Left lung (tissue), 10 donors: Measurements from ENCODE around the gene LGR5. TPM values are rescaled to one million over a fixed set of nuclear protein-coding genes. Genes with fewer than 3 reads are reported as not detected.

Experiments used
- ATAC-seq: fragments of 200-7000 bp; cut with Tn5 transposase; one replicate; pipeline ENCODE4 v1.9.1; 2020; ENCODE audit warnings: moderate library complexity
- DNase-seq, 4 donors: peaks; one replicate each; pipeline ENCODE4 v3.0.0-alpha.2; 2013 to 2020
- H3K27ac ChIP-seq, 2 donors: fragments of 200-600 bp; sonication (generic) in 1 of 2; one replicate each; pipeline versions ENCODE4 v1.5.0 to v1.8.0; 2020 to 2021
- H3K27me3 ChIP-seq, 2 donors: fragments of 200-600 bp; sonication (generic) in 1 of 2; one replicate each; pipeline versions ENCODE4 v1.5.0 to v1.8.0; 2020 to 2021
- H3K36me3 ChIP-seq, 2 donors: fragments of 200-600 bp; sonication (generic) in 1 of 2; one replicate each; pipeline versions ENCODE4 v1.5.0 to v1.8.0; 2020 to 2021
- H3K4me1 ChIP-seq, 2 donors: fragments of 200-600 bp; one replicate each; pipeline ENCODE4 v1.8.0; 2021
- H3K4me3 ChIP-seq, 2 donors: fragments of 200-600 bp; sonication (generic) in 1 of 2; one replicate each; pipeline versions ENCODE4 v1.5.0 to v1.8.0; 2020 to 2021; ENCODE audit warnings: mild to moderate bottlenecking in 1 of 2
- H3K9me3 ChIP-seq, 2 donors: fragments of 200-600 bp; sonication (generic) in 1 of 2; one replicate each; pipeline versions ENCODE4 v1.5.0 to v1.8.0; 2020 to 2021
- intact Hi-C, 2 donors: fragments of 100-400 bp; cut with DNase I; formaldehyde crosslinking; loops; one replicate each; pipeline versions ENCODE4 v1.11.2 to v1.14.2; 2022
- polyA plus RNA-seq, 6 donors: library from polyadenylated mRNA; unstranded; fragments of 120-200 nt; gene quantifications; one replicate each; pipeline ENCODE4 v1.2.1, GENCODE V29; 2013; ENCODE audit not compliant: insufficient read length in 6 of 6
- total RNA-seq, 2 donors: library from RNA; stranded (reverse); fragmentation: NEBNext Ultra II Directional; extraction: Animal tissue kit (Norgen Biotek cat#: 25700); gene quantifications; one replicate each; pipeline ENCODE4 v1.2.1, GENCODE V29; 2021
- TF ChIP-seq, protein P1 (sequence below), 2 donors: fragments of 200-600 bp; sonication (generic) in 1 of 2; IDR thresholded peaks; one replicate each; pipeline versions ENCODE4 v1.5.0 to v1.8.0; 2021; ENCODE audit warnings: antibody characterized with exemption in 2 of 2
- donor health status: DM: no; HTN: yes; CAD: no.
- donor health status: DM: no; HTN: no; CAD: no.

LGR5 gene
- total and polyA plus RNA-seq, 8 donors = 0.39 to 6.6 (median 3.3) TPM

DNA sequence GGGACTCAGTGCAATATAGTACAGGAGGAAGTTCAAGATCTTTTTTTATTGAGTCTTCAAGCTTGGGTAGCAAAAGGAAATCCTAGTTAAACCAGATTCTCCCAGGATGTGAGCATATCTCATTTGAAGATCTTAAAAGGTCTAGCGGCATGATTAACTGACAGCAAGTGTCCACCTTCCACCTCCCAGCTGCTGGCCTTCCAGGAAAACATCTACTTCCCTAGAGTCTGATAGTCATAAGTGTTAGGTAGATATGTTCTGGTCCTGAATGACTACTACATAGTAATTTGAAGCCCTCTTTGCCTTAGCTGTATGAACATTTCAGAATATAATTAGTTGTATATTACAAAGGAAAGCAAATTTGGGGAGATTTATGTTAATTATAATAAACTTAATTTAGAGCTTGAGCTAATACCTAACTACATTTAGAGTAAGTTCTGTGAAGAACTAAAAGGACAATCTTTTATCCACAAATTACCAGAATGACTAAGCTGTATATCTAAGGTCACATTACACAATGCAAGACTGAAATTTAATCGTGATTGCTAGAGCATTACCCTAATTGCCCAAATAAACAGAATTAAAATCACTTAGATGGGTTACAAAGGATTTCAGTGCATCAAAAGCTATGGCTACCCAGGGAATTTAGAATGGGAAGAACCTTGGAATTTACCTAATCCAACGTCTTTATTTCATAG is 9.9 kb downstream of the LGR5 start:
- DNase-seq = no peak
- ATAC-seq = no peak
- intact Hi-C loops = no loop called here

DNA sequence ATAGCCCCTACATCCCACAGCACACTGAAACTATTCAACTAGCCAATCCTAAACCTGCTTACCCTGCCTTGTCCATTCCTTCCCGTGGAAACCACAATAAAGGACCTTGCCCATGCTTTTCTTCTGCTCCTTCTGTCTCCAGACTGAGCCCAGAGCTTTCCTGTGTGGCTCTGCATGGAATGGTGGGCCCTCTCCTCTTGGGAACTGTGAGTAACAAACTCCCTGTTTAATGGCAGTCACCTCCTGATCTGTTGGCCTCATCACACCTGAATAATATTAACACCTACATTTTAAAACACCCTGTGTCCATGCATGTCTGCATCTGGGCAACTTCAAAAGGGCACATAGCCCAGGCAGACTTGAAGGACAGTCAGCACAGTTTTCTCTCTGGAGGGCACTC is 12.4 kb downstream of the LGR5 start:
- no peaks in the 10 kb centered on the region for H3K27me3 ChIP-seq
- H3K27ac ChIP-seq = no peak overlapping the region
- no peak overlapping the region for H3K4me3 ChIP-seq
- H3K9me3 ChIP-seq = no peaks in the 10 kb centered on the region
- intact Hi-C loops = no loop called here
- DNase-seq = no peak
- TF ChIP-seq, protein P1, sequence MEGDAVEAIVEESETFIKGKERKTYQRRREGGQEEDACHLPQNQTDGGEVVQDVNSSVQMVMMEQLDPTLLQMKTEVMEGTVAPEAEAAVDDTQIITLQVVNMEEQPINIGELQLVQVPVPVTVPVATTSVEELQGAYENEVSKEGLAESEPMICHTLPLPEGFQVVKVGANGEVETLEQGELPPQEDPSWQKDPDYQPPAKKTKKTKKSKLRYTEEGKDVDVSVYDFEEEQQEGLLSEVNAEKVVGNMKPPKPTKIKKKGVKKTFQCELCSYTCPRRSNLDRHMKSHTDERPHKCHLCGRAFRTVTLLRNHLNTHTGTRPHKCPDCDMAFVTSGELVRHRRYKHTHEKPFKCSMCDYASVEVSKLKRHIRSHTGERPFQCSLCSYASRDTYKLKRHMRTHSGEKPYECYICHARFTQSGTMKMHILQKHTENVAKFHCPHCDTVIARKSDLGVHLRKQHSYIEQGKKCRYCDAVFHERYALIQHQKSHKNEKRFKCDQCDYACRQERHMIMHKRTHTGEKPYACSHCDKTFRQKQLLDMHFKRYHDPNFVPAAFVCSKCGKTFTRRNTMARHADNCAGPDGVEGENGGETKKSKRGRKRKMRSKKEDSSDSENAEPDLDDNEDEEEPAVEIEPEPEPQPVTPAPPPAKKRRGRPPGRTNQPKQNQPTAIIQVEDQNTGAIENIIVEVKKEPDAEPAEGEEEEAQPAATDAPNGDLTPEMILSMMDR (IDR thresholded peaks at IDR 0.05) = no peak
- H3K36me3 ChIP-seq = no peaks in the 10 kb centered on the region
- no peak for ATAC-seq
- no peaks in the 10 kb centered on the region for H3K4me1 ChIP-seq

More for the DNA sequence above, 9.9 kb downstream of the LGR5 start:
- no peak overlapping the region for H3K27ac ChIP-seq
- H3K4me3 ChIP-seq = no peak overlapping the region
- H3K27me3 ChIP-seq = peaks cover 0 to 2% of the 10 kb centered on the region in 2 donors
- TF ChIP-seq, protein P1 (IDR thresholded peaks at IDR 0.05) = no peak
- no peaks in the 10 kb centered on the region for H3K4me1 ChIP-seq
- H3K36me3 ChIP-seq = no peaks in the 10 kb centered on the region
- H3K9me3 ChIP-seq = no peaks in the 10 kb centered on the region

DNA sequence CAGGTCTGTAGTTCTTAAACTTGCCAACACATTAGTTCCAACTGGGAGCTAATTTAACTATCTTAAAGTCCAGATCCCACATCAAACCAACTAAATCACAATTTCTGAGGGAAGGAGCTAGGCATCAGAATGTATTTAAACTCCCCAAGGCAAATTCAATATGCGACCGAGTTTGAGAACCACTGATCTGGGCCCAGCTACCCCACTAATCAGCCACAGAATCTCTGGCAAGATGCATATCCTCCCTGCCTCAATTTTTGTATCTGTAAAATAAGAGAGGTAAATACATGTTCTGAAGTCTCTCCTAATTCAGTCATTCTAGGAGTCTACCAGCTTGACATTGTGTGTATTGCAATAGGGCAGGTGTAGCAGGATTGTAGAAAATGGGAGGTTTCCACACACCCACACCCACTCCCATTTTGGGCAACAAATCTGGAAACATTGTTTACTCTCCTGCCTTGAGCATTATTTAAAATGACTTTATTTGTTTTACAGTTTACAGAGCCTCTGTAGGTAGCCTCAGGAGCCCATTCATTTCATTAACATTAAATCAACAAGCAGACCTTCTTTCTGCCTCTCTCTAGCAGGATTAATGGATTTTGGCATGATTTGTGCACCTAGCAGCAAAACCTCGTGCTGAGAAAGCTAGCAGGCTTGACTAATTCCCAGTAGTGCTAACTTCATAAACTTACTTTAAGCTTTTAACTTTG is 15.6 kb downstream of the LGR5 start:
- intact Hi-C loops = no loop called here
- ATAC-seq (no peak), DNase-seq (no peak)
- Histone ChIP-seq H3K36me3 (no peaks in the 10 kb centered on the region), H3K4me3 (no peak overlapping the region), H3K9me3 (no peaks in the 10 kb centered on the region), H3K4me1 (no peaks in the 10 kb centered on the region), H3K27me3 (no peaks in the 10 kb centered on the region), H3K27ac (no peak overlapping the region)
- TF ChIP-seq, protein P1 (IDR thresholded peaks at IDR 0.05) = no peak

DNA sequence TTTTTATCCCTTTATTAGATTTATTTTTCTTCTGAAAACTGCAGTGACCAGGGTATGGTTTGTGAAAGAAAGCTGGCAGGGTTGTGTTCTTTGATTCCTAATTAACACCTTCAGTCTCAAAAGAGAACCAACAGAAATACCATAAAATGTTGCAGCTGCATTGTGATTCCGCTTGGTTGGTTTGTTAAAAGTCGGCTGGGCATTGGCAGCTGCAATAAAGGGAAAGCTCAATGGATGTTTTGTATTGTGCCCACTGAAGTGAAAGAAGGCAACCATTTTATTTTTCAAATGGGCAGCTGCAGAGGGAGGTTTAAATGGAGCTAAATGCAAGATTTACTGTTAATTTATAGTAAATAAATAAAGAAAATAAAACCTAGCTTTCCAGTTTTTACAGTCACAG is 16.7 kb downstream of the LGR5 start:
- no peak for DNase-seq
- ATAC-seq = no peak
- Histone ChIP-seq H3K27ac (no peak overlapping the region), H3K9me3 (no peaks in the 10 kb centered on the region), H3K4me1 (no peaks in the 10 kb centered on the region), H3K4me3 (no peak overlapping the region), H3K36me3 (no peaks in the 10 kb centered on the region), H3K27me3 (no peaks in the 10 kb centered on the region)
- TF ChIP-seq, protein P1 (IDR thresholded peaks at IDR 0.05) = no peak
- intact Hi-C loops = no loop called here

DNA sequence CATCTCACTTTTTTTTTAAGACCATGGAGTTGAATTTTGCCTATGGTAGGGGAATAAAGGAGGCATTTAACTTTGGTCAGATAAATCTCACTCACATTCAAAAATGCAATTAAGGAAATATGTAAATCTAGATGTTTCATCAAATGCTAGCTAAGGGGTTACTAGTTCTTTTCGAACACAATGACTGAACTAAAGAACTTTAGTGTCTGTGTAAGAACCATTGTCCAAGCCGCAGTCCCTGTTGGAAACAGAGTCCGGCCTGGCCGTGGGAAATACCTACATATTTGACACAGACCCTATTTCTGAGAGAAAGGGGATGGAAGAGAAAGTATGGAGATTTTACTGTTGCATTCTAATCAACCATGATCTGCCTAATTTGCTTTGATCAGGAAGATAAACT is 17.4 kb downstream of the LGR5 start:
- Histone ChIP-seq H3K36me3 (no peaks in the 10 kb centered on the region), H3K4me1 (no peaks in the 10 kb centered on the region), H3K4me3 (no peak overlapping the region), H3K9me3 (no peaks in the 10 kb centered on the region), H3K27me3 (no peaks in the 10 kb centered on the region), H3K27ac (no peak overlapping the region)
- no peak for DNase-seq
- intact Hi-C loops = no loop called here
- TF ChIP-seq, protein P1 (IDR thresholded peaks at IDR 0.05) = no peak
- no peak for ATAC-seq
